GM19452 (cell line): ENCODE results near the gene CCNB3.
"Not testable (repeated sequence)": the region's sequence is repeated elsewhere in the genome, so short reads cannot be mapped to it uniquely, and the experiment has no call there.

Source experiments
- ATAC-seq: cut with Tn5 transposase; IDR thresholded peaks from one replicate; pipeline ENCODE4 v1.9.1; 2021; ENCODE audit not compliant: unreplicated experiment

Gene CCNB3

DNA sequence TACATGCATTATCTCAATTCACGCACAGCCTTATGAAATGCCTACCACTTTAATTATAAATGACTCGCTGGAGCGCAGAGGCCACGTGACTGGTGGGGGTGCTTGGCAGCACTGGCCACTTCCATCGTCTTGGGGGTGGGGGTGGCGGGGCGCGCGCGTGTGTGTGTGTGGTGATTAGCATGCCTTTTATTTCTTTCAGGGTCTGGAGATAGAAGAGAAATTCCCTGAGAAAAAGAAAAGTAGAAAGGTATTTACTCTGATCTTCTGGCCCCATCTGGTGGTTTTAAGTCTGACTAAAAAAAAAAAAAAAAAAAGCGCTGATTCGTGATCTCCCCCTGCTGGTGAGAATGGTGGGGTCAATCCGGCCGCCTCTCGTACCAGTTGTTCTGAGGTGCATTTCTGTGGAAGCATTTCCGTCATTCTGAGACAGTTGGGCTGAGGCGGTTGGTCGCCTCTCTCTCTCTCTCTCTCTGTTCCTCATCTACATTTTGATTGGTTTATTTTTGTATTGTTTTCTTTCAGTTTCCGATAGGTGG is at the start of gene CCNB3:
TSS of gene CCNB3 (plus strand) at position 402 of the 536 bp plus-strand sequence. CDS start 80,399 bp downstream, outside the sequence.
- peak; percentile 98 for ATAC-seq

- no peak for ATAC-seq
Observed at GRCh38 chrX:50157545-50158135, 46.9 kb upstream of the CCNB3 start.

DNA sequence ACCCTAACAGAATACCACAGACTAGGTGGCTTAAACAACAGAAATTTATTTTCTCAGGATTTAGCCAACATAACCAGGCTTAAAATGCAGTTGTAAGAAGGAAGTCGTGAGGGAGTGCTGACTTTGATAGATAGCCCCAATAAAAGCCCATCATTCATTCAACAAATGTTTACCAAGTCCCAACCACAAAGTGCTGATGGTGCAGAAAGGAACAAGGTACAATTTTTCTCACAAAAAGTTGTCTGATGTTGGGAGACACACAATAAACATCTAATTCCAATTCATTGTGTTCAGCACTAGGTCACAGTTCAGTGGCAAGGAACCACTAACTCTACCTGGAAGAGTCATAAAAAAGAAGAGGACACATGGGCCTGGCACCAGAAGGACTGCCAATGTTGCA is 46.0 kb upstream of the CCNB3 start:
- ATAC-seq: no peak

DNA sequence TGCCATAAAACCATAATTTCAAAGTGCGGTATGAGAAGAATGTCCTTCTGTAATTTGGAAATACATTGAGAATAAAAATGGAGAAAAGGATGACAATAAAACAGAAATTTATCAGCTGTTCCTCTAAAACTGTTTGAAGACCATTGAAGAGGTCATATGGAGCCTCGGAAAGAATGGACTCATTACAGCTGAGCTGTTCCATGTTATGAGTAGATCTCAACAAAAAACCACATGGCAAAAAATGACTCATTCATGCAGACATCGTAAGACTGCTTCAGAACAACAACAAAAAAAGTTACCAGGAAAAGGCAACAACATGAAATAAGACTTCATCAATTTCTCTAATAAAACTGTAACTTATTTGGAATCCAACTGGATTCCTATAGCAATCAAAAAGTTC is 43.4 kb upstream of the CCNB3 start:
- ATAC-seq: no peak

GRCh38 chrX:50165727-50166126 is 38.8 kb upstream of the CCNB3 start:
- ATAC-seq: no peak

DNA sequence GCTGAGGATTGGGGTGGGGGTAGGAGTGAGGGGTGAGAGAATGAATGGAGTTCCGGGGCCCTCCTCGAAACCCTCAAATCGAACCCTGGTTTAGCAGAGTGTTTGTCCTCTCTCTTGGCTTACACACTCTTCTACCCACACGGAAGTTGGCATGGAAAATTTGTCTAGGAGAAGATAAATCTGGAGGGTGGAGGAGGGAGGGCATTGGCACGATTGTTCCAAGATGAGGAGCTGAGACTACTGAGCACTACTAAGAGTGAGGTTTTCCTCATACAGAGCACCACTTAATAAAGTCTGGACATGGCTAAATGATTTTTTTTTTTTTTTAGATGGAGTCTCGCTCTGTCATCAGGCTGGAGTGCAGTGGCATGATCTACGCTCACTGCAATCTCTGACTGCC is 37.2 kb upstream of the CCNB3 start:
- ATAC-seq: no peak

DNA sequence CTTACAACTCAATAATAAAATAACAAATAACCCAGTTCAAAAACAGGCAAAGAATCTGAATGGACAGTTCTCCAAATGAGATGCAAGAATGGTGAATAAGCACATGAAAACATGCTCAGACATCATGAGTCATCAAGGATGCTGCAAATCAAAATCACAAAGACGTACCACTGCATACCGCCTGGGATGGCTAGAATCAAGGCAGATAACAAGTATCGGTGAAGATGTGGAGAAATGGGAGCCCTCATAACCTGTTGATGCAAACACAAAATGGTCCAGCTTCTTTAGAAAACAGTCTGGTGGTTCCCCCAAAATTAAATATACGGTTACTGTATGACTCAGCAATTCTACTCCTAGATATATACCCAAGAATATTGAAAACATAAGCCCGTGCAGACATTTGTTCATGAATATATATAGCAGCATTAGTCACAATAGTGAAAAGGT is 36.3 kb upstream of the CCNB3 start:
- ATAC-seq: peak; percentile 59

GRCh38 chrX:50169717-50170116 is 34.8 kb upstream of the CCNB3 start:
- ATAC-seq: no peak

DNA sequence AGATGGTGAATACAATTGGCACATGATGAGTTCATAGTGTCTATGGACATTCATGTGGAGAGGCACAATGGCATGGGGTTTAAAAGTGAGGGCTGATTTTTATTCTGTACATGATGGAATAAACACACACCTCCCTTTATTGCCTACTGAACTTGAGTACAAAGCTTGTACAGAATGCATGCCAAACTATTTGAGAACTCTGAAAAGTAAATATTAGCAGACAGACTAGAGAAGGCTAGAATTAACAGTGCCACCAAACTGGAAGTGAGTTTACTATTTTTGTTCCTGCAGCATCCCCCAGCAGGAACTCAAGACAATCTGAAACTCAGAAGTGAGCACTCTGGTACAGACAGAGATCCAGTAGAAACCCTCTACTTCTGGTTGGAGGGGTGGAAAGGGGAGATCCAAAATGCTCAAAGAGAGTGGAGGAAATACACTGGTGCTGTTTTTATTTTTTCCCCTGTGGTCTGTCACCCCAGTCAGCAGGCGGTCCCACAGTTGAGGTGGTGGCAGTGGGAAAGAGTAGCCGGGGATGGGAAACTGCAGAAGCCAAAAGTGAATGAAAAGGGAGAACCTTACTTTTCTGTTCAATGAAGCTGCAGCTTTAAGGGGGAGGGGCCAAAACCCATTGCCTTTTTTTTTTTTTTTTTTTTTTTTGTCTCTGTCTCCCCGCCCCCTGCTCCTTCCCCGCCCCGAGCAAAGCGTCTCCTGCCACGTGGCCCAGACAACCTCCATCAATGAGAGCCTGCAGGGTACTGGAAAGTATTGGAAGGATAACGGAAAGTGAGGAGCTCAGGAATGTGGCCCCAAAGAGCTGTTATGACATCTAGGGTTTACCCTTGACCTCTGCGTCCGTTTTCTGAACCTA is 24.3 kb upstream of the CCNB3 start:
- ATAC-seq: no peak

DNA sequence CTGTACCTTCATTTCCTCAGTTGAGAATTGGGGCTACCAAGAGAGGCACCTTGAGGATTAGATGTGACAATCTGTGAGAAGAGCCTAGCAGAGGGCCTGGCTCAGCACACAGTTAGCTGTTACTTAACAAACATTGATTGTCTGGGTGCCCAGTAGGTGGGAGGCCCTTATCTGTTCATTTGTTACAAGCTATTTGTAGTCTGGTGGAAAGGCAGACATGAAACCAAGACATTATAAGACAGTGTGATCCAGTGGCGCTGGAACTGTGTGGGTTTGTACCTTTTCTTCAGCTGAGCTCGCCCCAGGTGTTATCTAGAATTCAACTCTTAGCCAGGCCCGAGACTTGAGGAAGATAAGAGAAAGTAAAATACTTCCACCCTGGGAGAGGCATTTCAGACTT is 20.7 kb upstream of the CCNB3 start:
- ATAC-seq: no peak

DNA sequence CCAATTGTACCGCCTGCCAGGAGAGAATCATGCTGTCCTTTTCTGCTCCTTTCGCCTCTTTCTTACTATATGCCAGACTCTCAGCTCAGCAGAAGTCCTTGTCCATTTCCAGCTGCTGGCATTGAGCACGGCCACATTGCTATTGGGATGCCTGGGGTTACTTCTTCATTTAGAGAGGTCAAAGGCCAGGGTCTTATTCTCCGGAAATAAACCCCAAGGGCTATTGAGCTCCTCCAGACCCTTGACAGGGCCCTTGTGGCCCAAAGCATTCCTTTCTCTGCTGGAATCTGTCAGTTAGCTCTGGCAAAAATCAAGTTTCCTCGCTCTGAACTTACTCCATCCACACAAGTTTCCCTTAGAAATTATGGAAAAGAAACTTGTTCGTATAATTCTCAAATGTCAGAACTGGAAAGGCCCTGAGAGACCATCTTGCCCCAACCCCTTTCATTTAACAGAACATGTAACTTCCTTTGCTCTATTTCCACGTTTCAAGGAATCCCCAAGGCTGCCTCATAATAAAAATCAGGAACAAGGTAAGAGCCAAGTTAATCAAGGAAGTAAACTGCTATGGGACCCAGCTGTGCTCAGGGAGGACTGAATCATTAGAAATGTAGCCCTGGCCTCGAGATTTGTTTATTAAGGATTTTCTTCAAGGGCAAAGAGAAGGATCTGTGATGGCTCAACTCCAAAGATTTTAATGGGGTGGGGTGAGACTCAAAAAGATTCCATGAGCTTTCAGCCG is 15.5 kb upstream of the CCNB3 start:
- ATAC-seq: no peak

DNA sequence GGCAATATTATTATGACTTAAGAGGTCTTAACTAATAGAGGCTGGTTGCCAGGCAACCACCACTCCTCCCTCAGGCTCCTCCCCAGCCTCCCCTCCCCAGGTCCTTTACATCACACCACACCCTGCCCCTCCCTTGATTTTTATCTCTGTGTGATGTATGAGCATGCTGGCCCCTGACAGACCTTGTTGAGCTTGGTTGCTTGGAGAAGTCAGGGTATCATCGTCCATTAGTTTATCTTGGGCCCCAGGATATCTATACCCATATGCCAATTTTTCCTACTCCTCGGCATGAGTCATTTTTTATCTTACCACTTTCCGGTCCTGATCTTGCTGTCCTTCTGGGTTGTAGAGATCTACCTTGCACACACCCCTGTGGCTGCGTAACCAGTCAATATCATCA is 6.2 kb upstream of the CCNB3 start:
- no peak for ATAC-seq

- no peak for ATAC-seq
Observed at GRCh38 chrX:50200907-50201306, 3.7 kb upstream of the CCNB3 start, which contains the start of gene AKAP4. TSS of gene AKAP4 (minus strand) at chrX:50201007. CDS start at chrX:50200889, 118 bp downstream.

- ATAC-seq: no peak
Observed at GRCh38 chrX:50202539-50202938, 2.0 kb upstream of the CCNB3 start.

- no peak for ATAC-seq
Observed at GRCh38 chrX:50206753-50207152, 2.2 kb downstream of the CCNB3 start.

DNA sequence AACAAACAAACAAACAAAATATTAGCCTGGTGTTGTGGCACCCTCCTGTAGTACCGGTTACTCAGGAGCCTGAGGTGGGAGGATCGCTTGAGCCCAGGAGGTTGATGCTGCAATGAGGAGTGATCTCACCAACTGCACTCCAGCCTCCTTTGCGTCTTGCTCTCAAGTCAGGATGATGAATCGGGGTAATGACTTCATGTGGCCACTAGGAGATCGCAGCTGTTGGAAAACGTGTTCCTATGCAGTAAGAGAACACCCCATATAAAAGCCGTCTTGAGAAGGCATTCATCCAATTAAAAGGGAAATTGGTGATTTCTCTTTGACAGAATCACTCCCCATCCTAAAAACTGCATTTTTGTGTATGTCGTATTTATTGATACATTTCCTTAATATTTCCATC is 6.9 kb downstream of the CCNB3 start:
- ATAC-seq: no peak

- ATAC-seq: no peak
Observed at GRCh38 chrX:50281253-50281652, 76.7 kb downstream of the CCNB3 start.

DNA sequence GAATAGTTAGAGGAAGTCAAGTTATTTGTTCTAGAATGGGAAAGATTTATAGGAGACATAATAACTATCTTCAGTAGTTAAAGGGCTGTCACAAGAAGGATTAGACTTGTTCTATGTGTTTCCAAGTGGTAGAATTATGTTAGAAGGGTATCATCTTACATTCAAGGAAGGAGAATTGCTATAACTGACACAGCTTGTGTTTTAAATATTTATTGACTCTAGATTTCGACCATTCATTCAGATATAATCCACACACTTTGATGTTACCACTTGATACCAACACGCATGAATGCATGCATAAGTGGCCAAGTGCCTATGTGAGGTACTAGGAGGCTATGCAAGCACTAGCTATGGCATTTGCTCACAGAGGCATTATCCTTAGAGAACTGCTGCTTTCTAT is 122.7 kb downstream of the CCNB3 start:
- ATAC-seq: no peak

DNA sequence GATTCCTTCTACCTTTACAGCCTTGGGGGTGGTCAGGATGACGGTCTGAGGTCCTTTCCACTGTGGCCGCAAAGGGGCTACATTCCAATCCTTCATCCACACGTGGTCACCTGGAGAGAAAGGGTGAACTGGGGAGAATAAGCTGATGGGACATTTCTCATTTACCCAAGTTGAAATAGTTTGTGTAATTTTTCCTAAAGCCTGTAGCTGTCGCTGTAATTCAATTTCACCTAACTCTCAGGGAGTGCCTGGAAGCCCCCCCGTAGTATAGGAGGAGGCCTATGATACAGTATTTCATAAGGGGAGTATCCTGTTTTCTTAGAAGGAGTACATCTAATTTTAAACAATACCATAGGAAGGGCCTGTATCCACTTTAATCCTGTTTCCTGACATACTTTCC is 128.1 kb downstream of the CCNB3 start:
- ATAC-seq: not testable (repeated sequence)

DNA sequence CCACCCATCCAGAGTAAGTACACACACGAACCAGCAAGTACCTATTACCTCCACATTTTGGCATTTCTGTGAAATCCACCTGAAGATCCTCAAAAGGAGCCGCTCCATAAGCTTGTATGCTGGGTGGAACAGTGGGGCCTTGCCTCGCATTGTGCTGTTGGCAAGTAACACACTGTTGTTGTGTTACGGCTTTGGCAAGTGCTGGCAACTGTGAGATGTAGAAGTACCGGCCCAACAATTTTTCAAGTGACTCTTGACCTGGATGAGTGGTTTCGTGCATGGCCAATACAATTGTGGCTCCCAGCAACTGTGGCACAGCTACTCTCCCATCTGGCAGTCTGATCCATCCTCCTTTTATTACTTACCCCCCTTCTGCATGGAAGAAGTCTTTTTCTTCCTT is 128.7 kb downstream of the CCNB3 start:
- no peak for ATAC-seq

- ATAC-seq: no peak
Observed at GRCh38 chrX:50343917-50344316, 139.4 kb downstream of the CCNB3 start.
